ENCODE results near the gene XRCC3.

Gene XRCC3

GRCh38 chr14:103715052-103716000, at the start of gene XRCC3, which contains the start of gene ZFYVE21:
TSS of gene XRCC3 (minus strand) at chr14:103715451. CDS start at chr14:103711087, 4,364 bp downstream.
TSS of gene ZFYVE21 (plus strand) at chr14:103715810. CDS start at chr14:103715842, 32 bp downstream.
- peaks cover 4% of the 10 kb centered on the region for H3K36me3 Mint-ChIP-seq (ENCODE audit: low read depth)
- no peaks in the 10 kb centered on the region for H3K9me3 Mint-ChIP-seq
- peak within 1 kb of the TSS; percentile 95 for H3K4me3 Mint-ChIP-seq
- H3K27ac Mint-ChIP-seq: peak within 1 kb of the TSS; percentile 91
- no peaks in the 10 kb centered on the region for H3K27me3 Mint-ChIP-seq (ENCODE audit: low read depth)
- peaks cover 43% of the 10 kb centered on the region for H3K4me1 Mint-ChIP-seq (ENCODE audit: low read depth)

GRCh38 chr14:103763730-103764488, 48.7 kb upstream of the XRCC3 start:
- Mint-ChIP-seq H3K36me3 (ENCODE audit: low read depth) (no peaks in the 10 kb centered on the region), H3K27me3 (ENCODE audit: low read depth) (no peaks in the 10 kb centered on the region), H3K4me1 (ENCODE audit: low read depth) (no peaks in the 10 kb centered on the region), H3K4me3 (no peak overlapping the region), H3K9me3 (no peaks in the 10 kb centered on the region), H3K27ac (no peak overlapping the region)

GRCh38 chr14:103762541-103762940, 47.3 kb upstream of the XRCC3 start:
- H3K4me1 Mint-ChIP-seq (ENCODE audit: low read depth): no peaks in the 10 kb centered on the region
- H3K9me3 Mint-ChIP-seq: no peaks in the 10 kb centered on the region
- no peak overlapping the region for H3K4me3 Mint-ChIP-seq
- no peaks in the 10 kb centered on the region for H3K27me3 Mint-ChIP-seq (ENCODE audit: low read depth)
- H3K36me3 Mint-ChIP-seq (ENCODE audit: low read depth): no peaks in the 10 kb centered on the region
- H3K27ac Mint-ChIP-seq: no peak overlapping the region

- Mint-ChIP-seq H3K27ac (no peak overlapping the region), H3K27me3 (ENCODE audit: low read depth) (no peaks in the 10 kb centered on the region), H3K4me1 (ENCODE audit: low read depth) (no peaks in the 10 kb centered on the region)
These were observed 46.8 kb upstream of the XRCC3 start for GRCh38 chr14:103762036-103762435.

GRCh38 chr14:103758059-103758776, 43.0 kb upstream of the XRCC3 start:
- H3K9me3 Mint-ChIP-seq: no peaks in the 10 kb centered on the region
- no peaks in the 10 kb centered on the region for H3K36me3 Mint-ChIP-seq (ENCODE audit: low read depth)
- no peaks in the 10 kb centered on the region for H3K4me1 Mint-ChIP-seq (ENCODE audit: low read depth)
- H3K27ac Mint-ChIP-seq: no peak overlapping the region
- no peaks in the 10 kb centered on the region for H3K27me3 Mint-ChIP-seq (ENCODE audit: low read depth)
- H3K4me3 Mint-ChIP-seq: no peak overlapping the region

More at GRCh38 chr14:103762036-103762435, 46.8 kb upstream of the XRCC3 start:
- Mint-ChIP-seq H3K9me3 (no peaks in the 10 kb centered on the region), H3K36me3 (ENCODE audit: low read depth) (no peaks in the 10 kb centered on the region), H3K4me3 (no peak overlapping the region)

GRCh38 chr14:103755060-103755459, 39.8 kb upstream of the XRCC3 start:
- H3K4me3 Mint-ChIP-seq: no peak overlapping the region
- no peak overlapping the region for H3K27ac Mint-ChIP-seq
- H3K4me1 Mint-ChIP-seq (ENCODE audit: low read depth): no peaks in the 10 kb centered on the region
- no peaks in the 10 kb centered on the region for H3K9me3 Mint-ChIP-seq
- no peaks in the 10 kb centered on the region for H3K27me3 Mint-ChIP-seq (ENCODE audit: low read depth)
- H3K36me3 Mint-ChIP-seq (ENCODE audit: low read depth): no peaks in the 10 kb centered on the region

- peaks cover under 1% of the 10 kb centered on the region for H3K4me1 Mint-ChIP-seq (ENCODE audit: low read depth)
- no peaks in the 10 kb centered on the region for H3K27me3 Mint-ChIP-seq (ENCODE audit: low read depth)
- H3K27ac Mint-ChIP-seq: no peak overlapping the region
- H3K4me3 Mint-ChIP-seq: no peak overlapping the region
- H3K9me3 Mint-ChIP-seq: no peaks in the 10 kb centered on the region
- H3K36me3 Mint-ChIP-seq (ENCODE audit: low read depth): peaks cover 3% of the 10 kb centered on the region
These were observed 38.5 kb upstream of the XRCC3 start for GRCh38 chr14:103753774-103754173.

GRCh38 chr14:103749860-103750259, 34.6 kb upstream of the XRCC3 start:
- H3K9me3 Mint-ChIP-seq: no peaks in the 10 kb centered on the region
- H3K4me1 Mint-ChIP-seq (ENCODE audit: low read depth): peaks cover 7% of the 10 kb centered on the region
- peaks cover 3% of the 10 kb centered on the region for H3K36me3 Mint-ChIP-seq (ENCODE audit: low read depth)
- H3K4me3 Mint-ChIP-seq: no peak overlapping the region
- H3K27me3 Mint-ChIP-seq (ENCODE audit: low read depth): no peaks in the 10 kb centered on the region
- H3K27ac Mint-ChIP-seq: no peak overlapping the region

- Mint-ChIP-seq H3K27me3 (ENCODE audit: low read depth) (no peaks in the 10 kb centered on the region), H3K9me3 (no peaks in the 10 kb centered on the region), H3K36me3 (ENCODE audit: low read depth) (peaks cover 3% of the 10 kb centered on the region), H3K4me3 (no peak overlapping the region), H3K4me1 (ENCODE audit: low read depth) (peaks cover 7% of the 10 kb centered on the region), H3K27ac (no peak overlapping the region)
These were observed 34.2 kb upstream of the XRCC3 start for GRCh38 chr14:103749452-103749851.

- no peak overlapping the region for H3K27ac Mint-ChIP-seq
These were observed 33.2 kb upstream of the XRCC3 start for GRCh38 chr14:103748534-103748857.

GRCh38 chr14:103746701-103747100, 31.4 kb upstream of the XRCC3 start:
- no peaks in the 10 kb centered on the region for H3K27me3 Mint-ChIP-seq (ENCODE audit: low read depth)
- H3K4me3 Mint-ChIP-seq: no peak overlapping the region
- H3K36me3 Mint-ChIP-seq (ENCODE audit: low read depth): peaks cover 3% of the 10 kb centered on the region
- H3K4me1 Mint-ChIP-seq (ENCODE audit: low read depth): peaks cover 7% of the 10 kb centered on the region
- H3K27ac Mint-ChIP-seq: no peak overlapping the region
- H3K9me3 Mint-ChIP-seq: no peaks in the 10 kb centered on the region

More at GRCh38 chr14:103748534-103748857, 33.2 kb upstream of the XRCC3 start:
- Mint-ChIP-seq H3K4me1 (ENCODE audit: low read depth) (peaks cover 7% of the 10 kb centered on the region), H3K36me3 (ENCODE audit: low read depth) (peaks cover 3% of the 10 kb centered on the region), H3K9me3 (no peaks in the 10 kb centered on the region), H3K4me3 (no peak overlapping the region), H3K27me3 (ENCODE audit: low read depth) (no peaks in the 10 kb centered on the region)

GRCh38 chr14:103745424-103745823, 30.2 kb upstream of the XRCC3 start:
- H3K36me3 Mint-ChIP-seq (ENCODE audit: low read depth): peaks cover 3% of the 10 kb centered on the region
- no peak overlapping the region for H3K4me3 Mint-ChIP-seq
- no peak overlapping the region for H3K27ac Mint-ChIP-seq
- H3K4me1 Mint-ChIP-seq (ENCODE audit: low read depth): peaks cover 7% of the 10 kb centered on the region
- no peaks in the 10 kb centered on the region for H3K27me3 Mint-ChIP-seq (ENCODE audit: low read depth)
- H3K9me3 Mint-ChIP-seq: no peaks in the 10 kb centered on the region

- H3K27ac Mint-ChIP-seq: no peak overlapping the region
- no peaks in the 10 kb centered on the region for H3K9me3 Mint-ChIP-seq
- no peak overlapping the region for H3K4me3 Mint-ChIP-seq
- H3K36me3 Mint-ChIP-seq (ENCODE audit: low read depth): peaks cover 3% of the 10 kb centered on the region
- peaks cover 7% of the 10 kb centered on the region for H3K4me1 Mint-ChIP-seq (ENCODE audit: low read depth)
- H3K27me3 Mint-ChIP-seq (ENCODE audit: low read depth): no peaks in the 10 kb centered on the region
These were observed 29.6 kb upstream of the XRCC3 start for GRCh38 chr14:103744621-103745395.

GRCh38 chr14:103743691-103744090, 28.4 kb upstream of the XRCC3 start:
- no peak overlapping the region for H3K4me3 Mint-ChIP-seq
- no peak overlapping the region for H3K27ac Mint-ChIP-seq
- H3K4me1 Mint-ChIP-seq (ENCODE audit: low read depth): peaks cover 6% of the 10 kb centered on the region
- H3K9me3 Mint-ChIP-seq: no peaks in the 10 kb centered on the region
- H3K27me3 Mint-ChIP-seq (ENCODE audit: low read depth): no peaks in the 10 kb centered on the region
- no peaks in the 10 kb centered on the region for H3K36me3 Mint-ChIP-seq (ENCODE audit: low read depth)

Data from T-helper 1 cell treated with Interleukin-12 subunit alpha and Interleukin-12 subunit beta and Interleukin-4 antibody, amounts not matched to agents 30 μg/mL and 1 μg/mL, for 36 hours (primary cell).